Suprapubic skin (tissue), 4 donors: Measurements from ENCODE around the gene MED13L. TPM values are rescaled to one million over a fixed set of nuclear protein-coding genes. Genes with fewer than 3 reads are reported as not detected.

Experiments
- DNase-seq, 2 donors: peaks; one replicate each; pipeline ENCODE4 v3.0.0-alpha.2; 2019; ENCODE audit warnings: low spot score in 2 of 2
- H3K27ac ChIP-seq: fragments of 200-600 bp; sonication (generic); one replicate; pipeline ENCODE4 v1.5.1; 2019
- H3K27me3 ChIP-seq: fragments of 200-600 bp; sonication (generic); one replicate; pipeline ENCODE4 v1.5.1; 2019
- H3K36me3 ChIP-seq: fragments of 200-600 bp; sonication (generic); one replicate; pipeline ENCODE4 v1.5.1; 2019
- H3K4me1 ChIP-seq: fragments of 200-600 bp; sonication (generic); one replicate; pipeline ENCODE4 v1.5.1; 2019
- H3K4me3 ChIP-seq: fragments of 200-600 bp; sonication (generic); one replicate; pipeline ENCODE4 v1.5.1; 2019; ENCODE audit warnings: mild to moderate bottlenecking
- H3K9me3 ChIP-seq: fragments of 200-600 bp; sonication (generic); one replicate; pipeline ENCODE4 v1.5.1; 2019
- EP300 ChIP-seq: sonication (generic); formaldehyde crosslinking; IDR thresholded peaks from one replicate; pipeline ENCODE4 v1.6.1; 2017; ENCODE audit warnings: antibody characterized with exemption
- POLR2A ChIP-seq, 2 donors: fragments of 450-650 bp; IDR thresholded peaks; one replicate each; pipeline ENCODE4 v1.6.1; 2017; ENCODE audit warnings: antibody characterized with exemption in 2 of 2, mild to moderate bottlenecking in 2 of 2, moderate library complexity in 2 of 2
- POLR2AphosphoS5 ChIP-seq, 3 donors: sonication (generic); formaldehyde crosslinking; IDR thresholded peaks; one replicate each; pipeline ENCODE4 v1.6.1; 2017; ENCODE audit warnings: antibody characterized with exemption in 3 of 3
- WGBS: methylation state at CpG from one replicate; pipeline ENCODE4 v1.1.5; 2018; 5-methylcytosine and 5-hydroxymethylcytosine counted together
- total RNA-seq, 4 donors: library from RNA; depleted of rRNA; stranded (reverse); fragments of >200 nt; gene quantifications; one replicate each; pipeline ENCODE4 v1.1.0, GENCODE V29; 2016
- TF ChIP-seq, protein P1 (sequence below), 2 donors: fragments of 200-600 bp in 1 of 2; fragments of 450-650 bp in 1 of 2; sonication (generic) in 1 of 2; IDR thresholded peaks; one replicate each; pipeline ENCODE4 v1.5.1; 2016 to 2019; ENCODE audit warnings: antibody characterized with exemption in 2 of 2, mild to moderate bottlenecking in 1 of 2, moderate library complexity in 1 of 2

Gene MED13L
- total RNA-seq, 4 donors from 2014 or later = 173 to 418 (median 228) TPM

DNA sequence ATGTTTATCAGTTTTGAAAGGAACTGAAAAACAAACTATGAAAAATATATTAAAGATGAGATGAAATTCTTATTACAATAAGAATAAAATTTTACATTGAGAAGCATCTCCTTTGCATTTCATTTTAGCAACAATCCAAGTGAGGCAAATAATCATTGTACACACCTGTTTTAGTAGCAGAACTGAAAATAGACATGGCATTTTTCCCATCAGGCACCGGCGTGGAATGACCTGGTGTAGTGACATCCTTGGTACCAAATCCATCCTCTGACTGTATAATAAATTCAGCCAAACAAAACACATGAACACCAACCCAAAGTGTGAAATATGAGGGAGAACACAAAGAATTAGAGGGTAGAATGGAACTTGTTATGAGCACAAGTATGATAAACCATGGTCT, 271.4 kb downstream of the MED13L start:
- 93% methylated on average over 2 of the region's 2 CpGs for WGBS
- H3K36me3 ChIP-seq = peaks cover 84% of the 10 kb centered on the region
- no peaks in the 10 kb centered on the region for H3K27me3 ChIP-seq
- no peak overlapping the region for H3K27ac ChIP-seq
- no peak for DNase-seq
- TF ChIP-seq POLR2AphosphoS5 (IDR thresholded peaks at IDR 0.05) = no peak
- TF ChIP-seq, protein P1, sequence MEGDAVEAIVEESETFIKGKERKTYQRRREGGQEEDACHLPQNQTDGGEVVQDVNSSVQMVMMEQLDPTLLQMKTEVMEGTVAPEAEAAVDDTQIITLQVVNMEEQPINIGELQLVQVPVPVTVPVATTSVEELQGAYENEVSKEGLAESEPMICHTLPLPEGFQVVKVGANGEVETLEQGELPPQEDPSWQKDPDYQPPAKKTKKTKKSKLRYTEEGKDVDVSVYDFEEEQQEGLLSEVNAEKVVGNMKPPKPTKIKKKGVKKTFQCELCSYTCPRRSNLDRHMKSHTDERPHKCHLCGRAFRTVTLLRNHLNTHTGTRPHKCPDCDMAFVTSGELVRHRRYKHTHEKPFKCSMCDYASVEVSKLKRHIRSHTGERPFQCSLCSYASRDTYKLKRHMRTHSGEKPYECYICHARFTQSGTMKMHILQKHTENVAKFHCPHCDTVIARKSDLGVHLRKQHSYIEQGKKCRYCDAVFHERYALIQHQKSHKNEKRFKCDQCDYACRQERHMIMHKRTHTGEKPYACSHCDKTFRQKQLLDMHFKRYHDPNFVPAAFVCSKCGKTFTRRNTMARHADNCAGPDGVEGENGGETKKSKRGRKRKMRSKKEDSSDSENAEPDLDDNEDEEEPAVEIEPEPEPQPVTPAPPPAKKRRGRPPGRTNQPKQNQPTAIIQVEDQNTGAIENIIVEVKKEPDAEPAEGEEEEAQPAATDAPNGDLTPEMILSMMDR (IDR thresholded peaks at IDR 0.05) = no peak
- no peak for TF ChIP-seq EP300
- no peak for TF ChIP-seq POLR2A (IDR thresholded peaks at IDR 0.05)
- no peaks in the 10 kb centered on the region for H3K4me1 ChIP-seq
- H3K4me3 ChIP-seq = no peak overlapping the region
- no peaks in the 10 kb centered on the region for H3K9me3 ChIP-seq

DNA sequence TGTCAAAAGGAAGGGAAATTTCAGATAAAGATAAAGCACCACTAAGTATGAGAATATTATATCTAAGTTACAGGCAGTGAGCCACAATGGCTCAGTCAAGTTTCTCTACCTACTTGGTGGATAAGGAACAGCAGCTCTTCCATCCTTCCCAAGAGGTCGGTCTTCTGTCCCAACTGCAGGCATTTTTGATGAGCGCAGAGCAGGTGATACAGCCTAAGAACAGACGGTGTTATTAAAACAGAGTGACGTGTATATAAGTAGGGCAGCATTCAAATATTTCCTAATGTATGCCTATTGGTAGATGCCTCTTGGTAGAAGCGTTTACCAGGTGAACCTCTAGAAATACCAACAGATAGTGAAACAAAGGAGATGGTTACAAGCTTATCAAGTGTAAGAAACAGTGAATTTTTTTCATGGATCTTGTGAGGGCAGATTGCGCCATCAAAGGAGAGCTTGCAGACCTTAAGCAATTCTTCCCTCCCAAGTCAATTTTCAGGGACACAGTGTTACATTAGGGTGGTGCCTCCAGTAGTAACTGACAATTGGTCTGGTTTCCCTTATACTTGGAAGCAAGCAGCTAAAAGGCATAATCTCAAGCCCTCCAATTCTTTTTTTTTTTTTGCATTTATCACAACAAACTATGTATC, 274.5 kb downstream of the MED13L start:
- Histone ChIP-seq H3K27ac (no peak overlapping the region), H3K4me1 (peaks cover 13% of the 10 kb centered on the region), H3K36me3 (peaks cover 64% of the 10 kb centered on the region), H3K9me3 (no peaks in the 10 kb centered on the region), H3K4me3 (no peak overlapping the region), H3K27me3 (no peaks in the 10 kb centered on the region)
- 91% methylated on average over 6 of the region's 6 CpGs for WGBS
- TF ChIP-seq POLR2AphosphoS5 (IDR thresholded peaks at IDR 0.05) = no peak
- no peak for TF ChIP-seq POLR2A (IDR thresholded peaks at IDR 0.05)
- no peak for TF ChIP-seq EP300
- TF ChIP-seq, protein P1 (IDR thresholded peaks at IDR 0.05) = no peak
- no peak for DNase-seq

DNA sequence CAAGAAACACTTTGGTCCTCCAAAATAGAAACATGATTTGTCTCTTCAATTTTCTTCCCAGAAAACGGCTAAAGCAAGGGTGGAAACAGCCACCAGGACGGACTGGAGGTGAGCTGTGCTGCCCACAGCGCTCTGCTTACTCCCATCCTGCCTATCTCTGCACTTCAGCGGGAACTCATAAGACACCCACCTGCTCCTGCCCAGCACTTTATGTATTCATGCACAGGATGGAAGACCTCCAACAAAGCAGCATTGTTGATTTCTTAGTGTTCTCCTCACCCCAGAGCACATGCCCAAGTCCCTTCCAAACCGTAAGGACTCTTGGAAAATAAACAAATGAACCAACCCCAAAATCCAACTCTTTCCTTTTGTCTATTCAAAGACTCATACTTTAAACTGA, 277.2 kb downstream of the MED13L start:
- no peak for TF ChIP-seq POLR2A (IDR thresholded peaks at IDR 0.05)
- TF ChIP-seq EP300 = no peak
- no peak for TF ChIP-seq POLR2AphosphoS5 (IDR thresholded peaks at IDR 0.05)
- TF ChIP-seq, protein P1 (IDR thresholded peaks at IDR 0.05) = no peak
- 75% methylated on average over 5 of the region's 5 CpGs for WGBS
- DNase-seq = no peak
- peaks cover 14% of the 10 kb centered on the region for H3K4me1 ChIP-seq
- H3K27ac ChIP-seq = no peak overlapping the region
- H3K4me3 ChIP-seq = no peak overlapping the region
- peaks cover 59% of the 10 kb centered on the region for H3K36me3 ChIP-seq
- no peaks in the 10 kb centered on the region for H3K9me3 ChIP-seq
- H3K27me3 ChIP-seq = no peaks in the 10 kb centered on the region

DNA sequence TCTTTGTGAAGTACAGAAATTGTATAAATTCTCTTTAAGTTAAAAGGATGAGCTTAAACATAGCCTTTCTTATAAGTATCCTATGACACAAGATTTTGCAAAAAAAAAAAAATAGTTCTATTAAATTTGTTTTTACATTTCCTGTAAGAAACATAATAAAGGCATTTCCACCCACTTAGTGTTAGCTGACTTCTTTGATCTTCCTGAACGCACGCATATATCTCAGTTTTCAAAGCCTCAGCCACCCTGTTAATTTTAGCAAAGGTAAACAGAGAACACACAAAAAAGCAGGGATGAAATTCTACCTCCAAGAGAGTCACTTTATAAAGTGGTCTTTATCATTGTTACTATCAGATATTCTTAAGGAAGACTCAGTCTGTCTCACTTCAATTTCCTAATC, 277.9 kb downstream of the MED13L start:
- WGBS = 81% methylated on average over 2 of the region's 2 CpGs
- no peak overlapping the region for H3K4me3 ChIP-seq
- peaks cover 14% of the 10 kb centered on the region for H3K4me1 ChIP-seq
- no peak for DNase-seq
- H3K36me3 ChIP-seq = peaks cover 59% of the 10 kb centered on the region
- no peaks in the 10 kb centered on the region for H3K27me3 ChIP-seq
- no peaks in the 10 kb centered on the region for H3K9me3 ChIP-seq
- no peak overlapping the region for H3K27ac ChIP-seq
- TF ChIP-seq, protein P1 (IDR thresholded peaks at IDR 0.05) = no peak
- no peak for TF ChIP-seq POLR2A (IDR thresholded peaks at IDR 0.05)

DNA sequence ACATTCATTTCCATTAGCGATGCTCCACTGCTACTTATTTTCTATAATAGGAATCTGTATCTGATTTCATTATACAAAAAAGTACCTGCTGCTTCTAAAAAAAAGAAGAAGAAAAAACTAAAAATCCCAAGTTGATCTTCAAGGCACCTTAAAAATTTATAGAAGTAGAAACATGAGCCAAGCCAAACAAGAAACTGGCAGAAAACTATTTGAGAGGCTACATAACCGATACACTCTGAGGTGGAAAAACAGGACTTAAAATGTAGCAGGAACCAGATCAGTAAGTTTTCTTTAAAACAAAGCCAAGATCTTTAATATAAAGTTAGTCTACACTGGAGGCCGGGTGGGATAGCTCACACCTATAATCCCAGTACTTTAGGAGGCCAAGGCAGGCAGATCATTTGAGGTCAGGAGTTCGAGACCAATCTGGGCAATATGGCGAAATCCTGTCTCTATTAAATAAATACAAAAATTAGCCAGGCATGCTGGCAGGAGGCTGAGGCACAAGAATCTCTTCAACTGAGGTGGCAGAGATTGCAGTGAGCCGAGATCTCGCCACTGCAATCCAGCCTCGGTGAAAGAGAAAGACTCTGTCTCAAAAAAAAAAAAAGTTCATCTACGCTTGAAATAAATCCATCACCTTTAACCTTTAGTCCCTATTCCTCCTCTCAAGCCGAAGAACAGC, 278.6 kb downstream of the MED13L start:
- no peaks in the 10 kb centered on the region for H3K27me3 ChIP-seq
- no peaks in the 10 kb centered on the region for H3K9me3 ChIP-seq
- DNase-seq = no peak
- H3K4me1 ChIP-seq = peaks cover 14% of the 10 kb centered on the region
- TF ChIP-seq, protein P1 (IDR thresholded peaks at IDR 0.05) = no peak
- TF ChIP-seq POLR2A (IDR thresholded peaks at IDR 0.05) (no peak), EP300 (no peak), POLR2AphosphoS5 (IDR thresholded peaks at IDR 0.05) (no peak)
- peaks cover 63% of the 10 kb centered on the region for H3K36me3 ChIP-seq
- no peak overlapping the region for H3K4me3 ChIP-seq
- 62% methylated on average over 10 of the region's 10 CpGs for WGBS
- H3K27ac ChIP-seq = peak overlapping the region; percentile 8
